ENCODE measurements around the gene RASD1. TPM values are rescaled to one million over a fixed set of nuclear protein-coding genes. Genes with fewer than 3 reads are reported as not detected.

RASD1 gene
- total RNA-seq, 1 experiment from 2014 or later, result not detected

Other genes starting within 250 kb of the RASD1 start
- gene COPS3, start 215.1 kb downstream of the RASD1 start, total RNA-seq (2014; rRNA removed; shearing (Covaris generic)), result 254 and 293 TPM in 2 replicates
- 1.4 and 2.1 TPM in 2 replicates for gene NT5M, start 193.0 kb downstream of the RASD1 start, total RNA-seq (2014; rRNA removed; shearing (Covaris generic))
- gene MED9, start 19.4 kb downstream of the RASD1 start, total RNA-seq (2014; rRNA removed; shearing (Covaris generic)), result 11.9 and 17.5 TPM in 2 replicates
- gene PEMT, start 95.3 kb upstream of the RASD1 start, total RNA-seq (2014; rRNA removed; shearing (Covaris generic)), result 51.5 and 57.2 TPM in 2 replicates
- 2.4 and 3.6 TPM in 2 replicates for gene RAI1, start 185.1 kb upstream of the RASD1 start, total RNA-seq (2014; rRNA removed; shearing (Covaris generic))